Activated gamma-delta T cell (primary cell): ENCODE measurements around the gene SLC13A1.
"Not testable (repeated sequence)": the region's sequence is repeated elsewhere in the genome, so short reads cannot be mapped to it uniquely, and the experiment has no call there.

Experiments
- DNase-seq: peaks from one replicate; lab custom pipeline; 2025; lab: John Stamatoyannopoulos, UW

Gene SLC13A1

DNA sequence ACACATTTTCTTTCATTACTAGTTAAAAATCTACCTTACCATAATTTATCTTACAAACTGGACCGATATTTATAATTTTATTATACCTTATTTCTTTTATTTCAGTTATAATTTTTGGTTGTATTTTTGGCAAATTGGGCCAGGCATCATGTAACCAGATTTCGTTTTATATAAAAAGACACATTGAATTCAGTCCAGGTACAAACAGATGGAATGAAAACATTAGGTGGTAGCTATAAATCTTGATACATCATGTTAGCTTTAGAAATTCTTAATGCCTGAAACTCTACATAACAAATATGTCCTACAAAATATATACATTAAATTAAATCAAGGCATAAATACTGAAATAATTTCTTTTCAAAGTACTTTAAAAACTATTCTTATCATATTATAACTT lies 73.1 kb downstream of the SLC13A1 start:
- no peak for DNase-seq

DNA sequence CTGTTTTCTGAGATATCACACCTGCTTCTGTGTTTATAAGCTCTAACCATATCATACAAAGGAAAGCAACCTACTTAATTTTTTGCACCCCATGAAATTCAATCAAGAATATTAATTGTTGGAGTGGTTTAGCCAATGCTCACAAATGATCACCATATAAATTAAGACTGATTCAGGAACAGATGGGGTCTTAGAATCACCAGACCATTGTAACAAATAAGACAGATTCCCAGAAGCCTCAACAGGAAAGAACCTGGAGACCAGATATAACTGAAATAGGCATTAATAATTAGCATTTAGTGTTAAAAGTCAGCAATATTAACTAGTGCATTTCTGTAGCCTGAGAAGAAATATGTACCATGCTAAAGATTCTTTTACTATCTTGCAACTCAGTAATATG lies 73.6 kb downstream of the SLC13A1 start:
- DNase-seq: no peak

DNA sequence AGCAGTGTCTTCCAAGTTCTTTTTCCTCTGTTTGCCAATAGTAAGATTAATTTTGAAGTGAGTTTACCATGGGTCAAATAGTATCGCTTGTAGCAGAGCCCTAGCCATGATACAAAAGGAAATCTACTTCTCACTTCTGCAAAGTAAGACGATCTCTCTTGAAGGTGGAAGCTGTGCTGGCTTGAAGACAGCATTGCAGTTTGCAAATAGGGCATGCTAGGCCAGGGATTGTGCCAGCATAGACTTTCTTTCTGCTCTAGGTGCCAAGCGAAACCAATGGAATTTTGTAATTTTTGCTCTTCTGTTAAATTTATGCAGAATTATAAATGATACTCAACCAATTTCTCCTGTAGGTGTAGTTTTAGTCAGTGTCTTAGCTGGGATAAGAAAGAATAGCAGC lies 74.5 kb downstream of the SLC13A1 start:
- DNase-seq: no peak

DNA sequence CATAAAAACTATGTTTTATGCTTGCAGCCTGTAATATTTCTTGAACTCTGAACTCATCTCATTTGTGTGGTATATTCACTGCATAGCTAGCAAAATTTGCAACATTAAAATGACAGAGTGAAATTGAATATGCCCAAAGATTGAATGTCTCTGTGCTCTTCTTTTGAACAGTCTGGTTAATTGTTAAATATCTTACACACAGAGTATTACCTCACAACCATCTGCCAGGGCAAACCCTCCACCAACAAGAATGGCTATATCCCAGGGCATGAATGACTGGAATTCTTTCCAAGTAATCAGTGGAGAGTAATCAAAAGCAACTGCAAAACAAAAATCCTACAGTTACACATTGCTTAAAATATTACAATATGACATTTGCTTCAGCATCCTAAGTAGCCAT lies 76.9 kb downstream of the SLC13A1 start:
- no peak for DNase-seq

DNA sequence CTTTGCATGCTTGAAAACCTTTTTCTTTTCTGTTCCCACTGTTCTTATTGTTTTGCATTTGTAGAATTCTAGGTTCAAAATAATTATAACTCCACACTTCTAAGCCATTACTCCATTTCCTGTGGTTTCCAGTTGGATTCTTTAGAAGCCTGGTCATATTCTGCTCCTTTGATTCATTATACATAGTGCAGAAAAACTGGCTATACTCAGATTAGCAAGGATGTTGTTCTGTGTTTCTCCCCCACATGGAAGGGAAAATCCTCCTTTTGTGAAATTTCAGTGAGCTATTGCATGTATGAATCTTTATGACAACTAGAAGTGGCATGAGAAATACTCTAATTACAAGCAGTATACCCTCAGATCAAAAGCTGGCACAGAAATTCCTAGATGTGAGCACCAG lies 79.5 kb downstream of the SLC13A1 start:
- DNase-seq: no peak

DNA sequence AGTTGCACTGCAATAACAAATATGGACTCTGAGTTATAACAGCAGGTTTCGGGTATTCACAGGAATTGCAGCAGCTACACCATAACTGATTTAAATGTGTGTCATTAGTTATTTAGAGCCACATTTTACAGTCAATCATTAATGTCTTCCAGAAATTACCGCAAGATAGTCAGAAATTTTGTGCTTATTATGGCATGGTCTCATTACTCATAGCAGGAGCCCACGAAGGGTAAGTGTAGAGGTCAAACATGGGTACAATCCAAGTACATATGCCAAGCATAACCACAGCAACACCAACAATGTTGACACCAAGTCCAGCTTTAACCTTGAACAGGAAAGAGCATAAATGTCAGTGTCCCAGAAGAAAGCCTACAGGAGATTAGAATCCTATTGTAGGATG lies 84.4 kb downstream of the SLC13A1 start:
- DNase-seq: no peak

DNA sequence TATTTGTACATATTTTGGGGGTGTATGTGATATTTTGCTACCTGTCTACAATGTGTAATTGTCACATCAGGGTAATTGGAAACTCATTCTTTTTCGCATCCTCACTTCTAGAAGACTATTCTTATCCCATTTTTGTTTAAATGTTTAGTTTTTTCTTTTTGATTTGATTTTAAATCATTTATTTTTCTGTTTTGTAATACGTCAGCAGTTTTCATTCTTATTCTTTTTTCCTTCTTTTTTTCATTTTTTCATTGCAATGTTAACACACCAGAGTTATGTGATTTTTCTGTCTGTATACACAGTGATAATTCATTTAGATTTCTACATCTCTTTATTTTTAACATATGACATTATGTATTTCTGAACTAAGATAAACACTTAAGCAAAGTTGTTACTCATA lies 85.5 kb downstream of the SLC13A1 start:
- no peak for DNase-seq

DNA sequence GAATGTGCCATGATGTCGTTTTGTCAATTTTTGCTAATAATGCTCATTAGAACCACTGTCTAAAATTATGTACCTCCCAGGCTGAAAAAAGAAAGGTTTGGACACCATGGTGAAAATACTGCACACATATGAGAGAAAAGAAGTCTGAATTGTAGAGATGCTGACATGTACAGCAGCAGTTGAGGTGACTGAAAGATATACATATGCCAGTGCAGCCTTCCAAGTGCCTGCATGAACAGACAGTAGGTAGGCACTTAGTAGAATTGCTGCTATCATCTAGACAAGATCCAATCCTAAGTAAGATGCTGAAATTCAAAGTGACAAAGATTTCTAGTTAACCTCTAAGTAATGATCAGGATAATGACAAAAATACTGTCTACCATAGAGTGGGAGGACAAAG lies 86.9 kb downstream of the SLC13A1 start:
- no peak for DNase-seq

DNA sequence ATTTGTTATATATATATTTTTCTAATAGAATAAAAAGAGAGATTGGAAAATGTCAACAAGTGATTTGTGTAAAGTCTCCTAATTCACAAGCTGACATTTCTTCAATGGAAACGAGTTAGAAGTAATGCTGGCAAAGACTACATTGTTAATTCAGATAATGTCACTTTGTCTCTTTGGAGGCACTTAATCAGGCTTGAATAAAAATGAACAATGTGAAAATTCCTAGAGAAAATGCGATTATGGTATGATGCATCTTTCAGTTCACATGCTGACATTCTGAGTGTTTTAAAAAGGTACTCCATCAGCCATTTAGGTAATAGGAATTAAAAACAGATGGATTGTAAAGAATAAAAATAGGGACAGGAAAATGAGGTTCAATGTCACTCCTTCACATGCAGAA lies 100.1 kb downstream of the SLC13A1 start:
- DNase-seq: no peak

DNA sequence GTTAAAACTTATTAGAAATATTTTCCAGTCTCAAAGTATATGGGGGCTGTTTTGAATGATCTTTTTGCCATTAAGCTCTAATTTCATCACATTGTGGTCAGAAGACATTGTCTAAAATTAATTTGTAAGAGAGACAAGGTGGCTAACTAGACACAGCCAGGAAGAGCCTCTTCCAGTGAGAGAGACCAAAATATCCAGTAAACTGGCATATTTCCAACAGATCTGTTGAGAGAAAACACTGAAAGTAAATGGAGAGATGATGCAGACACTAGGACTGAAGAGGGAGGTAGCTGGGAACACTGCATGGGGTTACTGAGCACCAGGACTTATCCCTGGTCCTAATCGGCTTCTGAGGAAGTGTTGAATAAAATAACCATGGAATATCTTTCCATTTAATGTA lies 102.8 kb downstream of the SLC13A1 start:
- no peak for DNase-seq

DNA sequence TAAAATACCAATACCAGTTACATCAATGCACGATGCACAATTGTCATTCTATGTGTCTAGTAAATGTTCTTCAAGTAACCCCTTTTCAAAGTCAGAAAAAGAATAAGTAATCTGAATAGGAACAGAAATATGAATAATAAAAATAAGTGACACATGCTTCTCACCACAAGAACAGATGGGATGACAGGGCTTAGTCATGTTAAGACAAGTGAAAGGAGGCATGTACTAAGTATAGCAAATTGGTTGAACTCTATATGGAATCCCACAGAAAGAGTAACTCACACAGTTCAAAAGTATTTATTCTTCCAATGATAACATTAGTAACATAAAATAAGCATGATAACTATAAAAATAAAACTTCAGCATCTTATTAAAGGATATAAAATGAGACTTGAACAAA lies 103.3 kb downstream of the SLC13A1 start:
- DNase-seq: no peak

DNA sequence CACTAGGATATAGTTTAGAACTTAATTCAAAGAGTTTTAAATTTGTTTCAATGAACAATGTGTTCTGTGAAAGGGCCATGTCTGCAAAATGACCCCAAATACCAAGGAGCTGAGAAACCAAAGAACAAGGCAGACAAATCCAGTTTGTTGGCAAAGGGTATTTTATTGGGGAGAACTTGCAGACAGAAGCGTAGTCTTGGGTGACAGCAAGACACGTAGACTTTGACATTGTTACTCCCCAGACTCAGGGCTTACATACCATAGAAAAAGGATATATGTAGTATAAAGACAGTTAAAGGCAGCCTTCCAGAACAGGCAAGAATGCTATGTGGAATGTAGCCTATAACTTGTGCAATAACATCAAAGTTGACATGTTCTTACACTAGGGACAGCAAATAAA lies 109.3 kb downstream of the SLC13A1 start:
- no peak for DNase-seq

DNA sequence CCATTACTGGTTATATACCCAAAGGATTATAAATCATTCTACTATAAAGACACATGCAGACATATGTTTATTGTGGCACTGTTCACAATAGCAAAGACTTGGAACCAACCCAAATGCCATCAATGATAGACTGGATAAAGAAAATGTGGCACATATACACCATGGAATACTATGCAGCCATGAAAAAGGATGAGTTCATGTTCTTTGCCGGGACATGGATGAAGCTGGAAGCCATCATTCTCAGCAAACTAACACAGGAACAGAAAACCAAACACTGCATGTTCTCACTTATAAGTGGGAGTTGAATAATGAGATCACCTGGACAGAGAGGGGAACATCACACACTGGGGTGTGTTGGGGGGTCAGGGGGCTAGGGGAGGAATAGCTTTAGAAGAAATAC lies 112.9 kb downstream of the SLC13A1 start:
- not testable (repeated sequence) for DNase-seq

DNA sequence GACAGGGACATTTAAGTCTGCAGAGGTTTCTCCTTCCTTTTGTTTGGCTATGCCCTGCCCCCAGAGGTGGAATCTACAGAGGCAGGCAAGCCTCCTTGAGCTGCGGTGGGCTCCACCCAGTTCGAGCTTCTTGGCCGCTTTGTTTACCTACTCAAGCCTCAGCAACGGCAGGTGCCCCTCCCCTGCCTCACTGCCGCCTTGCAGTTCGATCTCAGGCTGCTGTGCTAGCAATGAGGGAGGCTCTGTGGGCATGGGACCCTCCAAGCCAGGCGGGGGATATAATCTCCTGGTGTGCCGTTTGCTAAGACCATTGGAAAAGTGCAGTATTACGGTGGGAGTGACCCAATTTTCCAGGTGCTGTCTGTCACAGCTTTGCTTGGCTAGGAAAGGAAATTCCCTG lies 114.9 kb downstream of the SLC13A1 start:
- not testable (repeated sequence) for DNase-seq

DNA sequence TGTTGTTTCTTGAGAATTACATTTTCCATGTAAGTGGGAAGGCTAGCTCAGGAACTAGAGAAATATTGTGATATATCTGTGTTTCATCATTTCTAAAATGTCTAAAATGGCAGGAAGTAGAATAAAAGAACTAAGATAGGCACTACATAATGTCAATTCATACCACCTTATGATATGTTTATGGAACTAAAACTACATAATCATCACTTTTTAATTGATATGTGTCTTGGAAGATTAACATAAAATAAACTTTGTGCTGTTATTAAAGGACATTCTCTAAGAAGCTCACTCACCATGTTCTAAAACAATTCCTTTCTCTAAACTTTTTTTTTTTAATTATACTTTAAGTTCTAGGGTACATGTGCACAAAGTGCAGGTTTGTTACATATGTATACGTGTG lies 120.7 kb downstream of the SLC13A1 start:
- DNase-seq: no peak

DNA sequence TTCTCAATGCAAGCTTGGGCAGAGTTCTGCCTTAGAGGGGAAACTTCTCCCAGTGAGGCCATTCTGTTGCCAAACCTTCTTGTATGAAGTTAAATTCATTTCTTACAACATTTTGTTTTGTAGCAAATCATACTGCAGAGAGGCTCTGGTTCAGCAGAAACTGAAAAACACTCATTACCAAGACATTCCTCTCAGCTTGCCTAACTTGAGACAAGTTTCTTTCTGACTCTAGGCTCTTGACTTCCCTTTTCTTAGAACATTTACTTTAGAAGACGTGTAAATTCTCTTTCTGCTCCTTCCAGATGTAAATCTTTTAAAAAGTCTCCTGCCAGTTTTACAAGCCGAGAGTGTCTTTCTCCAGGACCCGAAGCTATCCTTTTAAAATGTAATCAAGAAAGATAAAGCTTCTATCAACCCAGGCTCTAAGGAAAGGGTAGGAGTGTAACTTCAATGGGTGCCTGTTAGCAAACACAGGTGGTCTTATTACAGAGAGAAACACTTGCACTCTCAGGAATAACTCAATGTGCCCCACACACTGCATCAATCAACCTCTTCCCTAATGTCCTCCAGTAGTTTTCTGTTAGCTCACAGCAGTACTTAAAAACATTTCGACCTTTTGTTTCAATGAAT lies 123.8 kb downstream of the SLC13A1 start:
- DNase-seq: no peak

DNA sequence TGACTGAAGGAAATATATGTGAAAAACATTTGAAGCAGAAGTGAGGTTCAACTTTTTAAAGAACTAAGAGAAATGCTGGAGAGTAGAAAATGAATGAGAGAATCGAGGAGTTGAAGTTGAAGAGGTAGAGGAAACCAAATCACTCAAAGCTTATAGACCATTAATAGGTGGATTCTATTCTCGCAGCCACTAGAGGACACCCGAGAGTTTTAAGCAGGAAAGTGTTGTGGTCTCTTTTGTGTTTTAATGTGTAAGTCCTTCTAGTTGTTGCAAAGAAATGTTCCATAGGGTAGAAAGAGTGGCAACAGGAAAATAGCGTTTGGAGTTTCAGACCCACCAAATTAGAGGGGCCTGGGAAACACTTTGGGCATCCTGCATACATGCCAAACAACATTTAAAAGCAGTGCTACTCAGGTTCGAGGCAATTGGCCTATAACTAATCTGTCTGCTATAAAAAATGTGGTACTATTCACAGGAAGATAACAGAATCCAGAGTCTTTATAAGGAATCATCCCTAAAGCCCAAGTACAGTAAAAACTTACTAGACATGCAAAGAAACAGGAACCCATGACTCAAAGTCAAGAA lies 129.0 kb downstream of the SLC13A1 start:
- DNase-seq: no peak

DNA sequence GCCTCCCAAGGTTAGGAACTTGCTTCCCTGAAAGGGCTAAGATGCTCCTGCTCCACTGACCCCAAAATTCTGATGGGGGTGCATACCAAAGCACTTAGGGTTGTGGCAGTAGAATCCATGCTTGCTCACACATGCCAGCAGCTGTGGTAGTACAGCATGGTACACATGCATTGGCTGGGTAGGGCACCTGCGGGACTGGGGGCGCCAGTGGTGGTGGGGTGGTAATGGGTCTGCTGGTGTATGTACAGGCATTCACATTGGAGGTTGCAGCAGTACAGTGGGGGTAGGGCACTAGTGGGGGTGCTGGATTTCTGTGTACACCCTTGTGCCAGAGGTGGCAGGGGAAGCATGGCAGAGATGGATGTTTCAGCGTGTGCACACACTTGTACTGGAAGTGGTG lies 132.0 kb downstream of the SLC13A1 start:
- no peak for DNase-seq
